ENCODE data around the gene MGME1. TPM values are rescaled to one million over a fixed set of nuclear protein-coding genes. Genes with fewer than 3 reads are reported as not detected.
A peak's percentile ranks its signal among the peaks of the same experiment; 100 is the strongest.

MGME1 gene
- total RNA-seq, 4 donors from 2014 or later = 3.3 to 18.5 (median 5.8) TPM

DNA sequence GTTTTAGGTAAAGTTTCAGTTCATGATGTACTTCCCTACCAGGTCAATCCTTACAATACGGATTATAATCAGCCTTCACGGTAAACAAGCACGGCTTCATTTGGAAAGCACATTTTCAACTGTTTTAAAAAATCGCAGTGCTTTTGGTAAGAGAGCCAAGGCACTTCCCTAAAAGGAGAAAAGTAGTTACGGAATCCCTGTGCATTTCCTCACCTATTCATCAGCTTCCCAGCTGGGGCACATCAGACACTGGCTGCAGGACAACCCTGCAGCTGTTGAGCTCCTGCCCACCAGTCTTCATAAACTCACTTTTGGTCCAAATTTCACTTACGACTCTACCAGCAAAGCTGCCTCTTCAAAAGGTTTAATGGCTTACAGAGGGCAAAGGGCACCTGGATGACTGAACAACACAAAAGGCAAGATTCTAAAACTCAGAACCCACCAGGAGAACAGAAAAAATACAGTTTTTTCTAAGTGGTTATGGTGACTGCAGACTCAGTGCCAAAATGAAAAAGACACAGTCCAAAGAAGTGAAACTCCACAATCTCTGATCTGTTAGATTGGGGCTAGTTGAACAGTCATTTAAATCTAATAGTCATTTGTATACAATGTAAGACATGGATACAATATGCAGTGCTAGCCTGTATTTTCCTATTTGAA, 7.8 kb upstream of the MGME1 start:
- intact Hi-C loops (cut with DNase I; ENCODE audit: low total_unique reads) = no loop called here
- H3K4me1 ChIP-seq = peaks cover 0 to 13% of the 10 kb centered on the region in 2 donors
- DNase-seq = peak; percentile 63 to 72
- no peaks in the 10 kb centered on the region for H3K27me3 ChIP-seq
- TF ChIP-seq CTCF (IDR thresholded peaks at IDR 0.05) (no peak), POLR2A (IDR thresholded peaks at IDR 0.05) (no peak)
- no peaks in the 10 kb centered on the region for H3K36me3 ChIP-seq
- H3K9me3 ChIP-seq = no peaks in the 10 kb centered on the region
- H3K27ac ChIP-seq = peak overlapping the region; percentile 57 to 78
- peak overlapping the region in 1 of 2 donors; percentile 6 for H3K4me3 ChIP-seq

DNA sequence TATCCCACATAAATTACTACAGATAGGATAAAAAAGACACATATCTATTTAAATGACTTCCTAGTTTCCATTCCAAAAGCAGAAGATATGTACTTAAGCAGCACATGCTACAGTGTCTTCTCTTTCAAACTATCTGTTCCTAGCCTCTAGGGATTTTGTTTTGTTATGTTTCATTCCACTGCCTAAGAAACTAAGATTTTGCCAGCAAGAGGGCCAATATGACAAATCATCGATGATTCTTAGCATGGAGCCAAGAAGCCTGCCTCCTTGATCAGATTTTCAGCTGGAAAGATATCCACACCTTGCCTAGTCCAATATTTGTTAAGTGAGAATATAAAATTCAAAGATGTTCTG, 7.3 kb upstream of the MGME1 start:
- Histone ChIP-seq H3K4me3 (no peak overlapping the region), H3K27me3 (no peaks in the 10 kb centered on the region), H3K27ac (peak overlapping the region; percentile 57 to 78), H3K9me3 (no peaks in the 10 kb centered on the region), H3K4me1 (peaks cover 0 to 13% of the 10 kb centered on the region in 2 donors), H3K36me3 (no peaks in the 10 kb centered on the region)
- intact Hi-C loops (cut with DNase I; ENCODE audit: low total_unique reads) = no loop called here
- TF ChIP-seq POLR2A (IDR thresholded peaks at IDR 0.05) (no peak), CTCF (IDR thresholded peaks at IDR 0.05) (no peak)
- DNase-seq = no peak

DNA sequence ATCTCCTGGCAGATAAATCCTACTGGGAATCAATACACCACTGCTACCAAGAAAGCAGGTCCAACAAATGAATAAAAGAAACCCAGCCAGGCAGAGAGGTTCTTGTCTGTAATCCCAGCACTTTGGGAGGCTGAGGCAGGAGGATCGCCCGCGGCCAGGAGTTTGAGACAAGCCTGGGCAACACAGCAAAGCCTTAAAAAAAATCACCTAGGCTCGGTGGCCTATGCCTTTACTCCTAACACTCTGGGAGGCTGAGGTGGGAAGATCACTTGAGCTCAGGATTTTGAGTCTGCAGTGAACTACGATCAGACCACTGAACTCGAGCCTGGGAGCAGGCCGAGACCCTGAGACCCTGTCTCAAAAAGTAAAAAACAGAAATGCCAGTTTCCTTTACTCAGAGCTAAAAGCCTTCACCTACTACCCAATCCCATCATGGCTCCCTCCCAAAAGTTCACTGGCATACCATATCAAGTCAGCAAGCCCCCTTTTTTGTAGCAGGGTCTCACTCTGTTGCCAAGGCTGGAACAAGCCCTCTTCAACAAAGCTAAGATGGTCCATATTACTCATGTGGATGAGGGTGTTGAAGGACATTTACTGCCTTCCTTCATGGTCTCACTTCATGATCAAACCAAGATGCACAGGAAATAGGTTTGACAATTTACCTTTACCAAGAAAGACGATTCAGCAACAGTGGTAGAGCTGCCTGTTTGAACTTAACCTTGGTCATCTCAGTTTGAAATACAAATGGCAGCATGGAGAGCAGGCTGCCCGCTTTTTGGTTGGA, 5.5 kb upstream of the MGME1 start:
- Histone ChIP-seq H3K4me3 (no peak overlapping the region), H3K36me3 (no peaks in the 10 kb centered on the region), H3K9me3 (no peaks in the 10 kb centered on the region), H3K27ac (peak overlapping the region in 1 of 2 donors; percentile 78), H3K27me3 (no peaks in the 10 kb centered on the region), H3K4me1 (peaks cover 0 to 10% of the 10 kb centered on the region in 2 donors)
- no peak for DNase-seq
- TF ChIP-seq POLR2A (IDR thresholded peaks at IDR 0.05) (no peak), CTCF (IDR thresholded peaks at IDR 0.05) (no peak)
- intact Hi-C loops (cut with DNase I; ENCODE audit: low total_unique reads) = no loop called here

- intact Hi-C loops (cut with DNase I; ENCODE audit: low total_unique reads) = no loop called here
- Histone ChIP-seq H3K4me1 (peaks cover 0 to 2% of the 10 kb centered on the region in 2 donors), H3K27ac (no peak overlapping the region), H3K9me3 (no peaks in the 10 kb centered on the region), H3K4me3 (no peak overlapping the region), H3K27me3 (no peaks in the 10 kb centered on the region), H3K36me3 (no peaks in the 10 kb centered on the region)
- DNase-seq = no peak
- TF ChIP-seq POLR2A (IDR thresholded peaks at IDR 0.05) = no peak
- no peak for TF ChIP-seq CTCF (IDR thresholded peaks at IDR 0.05)
Measured at GRCh38 chr20:17964073-17964472, 4.7 kb upstream of the MGME1 start.

DNA sequence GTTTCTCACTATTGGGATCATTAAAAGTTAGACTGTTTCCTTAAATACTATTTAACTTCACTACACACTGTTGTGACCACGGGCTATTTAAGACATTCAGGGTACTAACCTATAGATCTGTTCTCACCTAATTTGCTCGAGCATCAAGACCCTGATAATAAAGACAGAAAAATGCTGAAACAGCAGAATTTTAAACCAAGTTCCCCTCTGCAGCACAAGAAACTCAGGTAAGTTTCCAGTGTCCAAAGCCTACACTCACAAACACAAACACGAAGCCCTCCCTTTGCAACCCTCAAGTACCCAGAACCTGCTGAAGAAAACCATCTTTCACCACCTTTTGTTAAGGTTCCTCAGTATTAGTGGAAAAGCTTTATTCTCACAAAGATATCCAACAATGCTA, 4.2 kb upstream of the MGME1 start:
- TF ChIP-seq POLR2A (IDR thresholded peaks at IDR 0.05) = no peak
- no peak for TF ChIP-seq CTCF (IDR thresholded peaks at IDR 0.05)
- no peak overlapping the region for H3K27ac ChIP-seq
- no peaks in the 10 kb centered on the region for H3K9me3 ChIP-seq
- no peak for DNase-seq
- no peak overlapping the region for H3K4me3 ChIP-seq
- H3K4me1 ChIP-seq = no peaks in the 10 kb centered on the region
- intact Hi-C loops (cut with DNase I; ENCODE audit: low total_unique reads) = no loop called here
- no peaks in the 10 kb centered on the region for H3K27me3 ChIP-seq
- H3K36me3 ChIP-seq = no peaks in the 10 kb centered on the region

Data from uterus (tissue), 4 donors.